ENCODE measurements around the gene GPHN. TPM values are rescaled to one million over a fixed set of nuclear protein-coding genes. Genes with fewer than 3 reads are reported as not detected.

Gene GPHN
- total RNA-seq, 1 donor: 7.8 TPM

DNA sequence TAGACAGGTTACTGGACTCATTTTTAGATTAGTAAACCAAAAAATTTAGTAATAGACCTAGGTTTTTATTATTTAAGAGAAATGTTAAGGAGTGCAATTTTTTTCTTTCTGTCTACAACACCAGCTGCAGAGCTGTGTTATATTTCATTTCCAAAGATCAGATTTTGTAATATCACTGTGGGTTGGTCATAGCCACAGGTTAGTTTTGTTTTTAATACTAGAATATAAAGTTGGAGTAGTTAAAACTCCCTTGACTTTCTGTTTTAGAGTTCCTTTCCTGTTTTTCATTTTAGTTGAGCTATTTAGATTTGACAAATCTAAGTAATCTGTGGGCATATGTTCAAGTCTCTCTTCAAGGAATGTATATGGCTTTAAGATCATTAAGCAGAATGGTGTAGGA, 650.6 kb downstream of the GPHN start:
- no peak overlapping the region for H3K4me3 ChIP-seq (ENCODE audit: low read length)
- H3K27me3 ChIP-seq (ENCODE audit: insufficient read depth, low read length): no peaks in the 10 kb centered on the region
- H3K9me3 ChIP-seq (ENCODE audit: low read depth, low read length): no peaks in the 10 kb centered on the region
- H3K4me1 ChIP-seq (ENCODE audit: insufficient read depth, low read length): no peaks in the 10 kb centered on the region

DNA sequence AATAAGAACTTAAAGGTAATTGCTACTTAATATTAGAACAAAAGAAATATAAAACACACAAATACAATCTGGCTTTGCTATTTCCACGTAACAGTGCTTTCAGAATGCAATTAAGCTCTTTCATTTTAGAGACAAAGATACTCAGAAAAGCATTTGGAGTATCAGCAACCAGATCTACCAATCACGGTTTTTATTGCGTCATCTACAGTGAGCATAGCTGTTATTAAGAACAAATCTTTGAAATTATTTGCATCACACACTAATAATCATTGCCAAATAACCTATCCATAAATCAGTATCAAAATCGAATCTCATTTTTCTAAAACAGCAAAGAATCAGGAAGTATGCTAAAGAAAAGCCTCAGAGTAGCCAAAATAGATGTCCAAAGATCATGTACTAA, 654.4 kb downstream of the GPHN start:
- no peaks in the 10 kb centered on the region for H3K9me3 ChIP-seq (ENCODE audit: low read depth, low read length)
- no peak overlapping the region for H3K4me3 ChIP-seq (ENCODE audit: low read length)
- H3K27me3 ChIP-seq (ENCODE audit: insufficient read depth, low read length): no peaks in the 10 kb centered on the region
- H3K4me1 ChIP-seq (ENCODE audit: insufficient read depth, low read length): no peaks in the 10 kb centered on the region

DNA sequence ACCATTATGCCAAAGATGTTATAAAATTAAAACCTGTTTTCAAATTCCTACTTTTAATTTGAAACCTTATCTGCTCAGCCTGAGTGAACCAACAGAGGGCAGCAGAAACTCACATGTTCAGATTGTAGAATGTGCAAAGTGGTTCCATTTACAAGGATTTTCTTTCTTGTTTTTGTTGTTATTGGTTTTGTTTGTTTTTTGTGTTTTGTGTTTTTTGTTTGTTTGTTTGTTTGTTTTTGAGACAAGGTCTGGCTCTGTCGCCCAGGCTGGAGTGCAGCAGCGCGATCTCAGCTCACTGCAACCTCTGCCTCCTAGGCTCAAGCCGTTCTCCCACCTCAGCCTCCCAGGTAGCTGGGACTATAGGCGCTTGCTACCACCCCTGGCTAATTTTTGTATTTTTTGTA, 658.5 kb downstream of the GPHN start:
- H3K27me3 ChIP-seq (ENCODE audit: insufficient read depth, low read length): no peaks in the 10 kb centered on the region
- no peak overlapping the region for H3K4me3 ChIP-seq (ENCODE audit: low read length)
- no peaks in the 10 kb centered on the region for H3K9me3 ChIP-seq (ENCODE audit: low read depth, low read length)
- no peaks in the 10 kb centered on the region for H3K4me1 ChIP-seq (ENCODE audit: insufficient read depth, low read length)

DNA sequence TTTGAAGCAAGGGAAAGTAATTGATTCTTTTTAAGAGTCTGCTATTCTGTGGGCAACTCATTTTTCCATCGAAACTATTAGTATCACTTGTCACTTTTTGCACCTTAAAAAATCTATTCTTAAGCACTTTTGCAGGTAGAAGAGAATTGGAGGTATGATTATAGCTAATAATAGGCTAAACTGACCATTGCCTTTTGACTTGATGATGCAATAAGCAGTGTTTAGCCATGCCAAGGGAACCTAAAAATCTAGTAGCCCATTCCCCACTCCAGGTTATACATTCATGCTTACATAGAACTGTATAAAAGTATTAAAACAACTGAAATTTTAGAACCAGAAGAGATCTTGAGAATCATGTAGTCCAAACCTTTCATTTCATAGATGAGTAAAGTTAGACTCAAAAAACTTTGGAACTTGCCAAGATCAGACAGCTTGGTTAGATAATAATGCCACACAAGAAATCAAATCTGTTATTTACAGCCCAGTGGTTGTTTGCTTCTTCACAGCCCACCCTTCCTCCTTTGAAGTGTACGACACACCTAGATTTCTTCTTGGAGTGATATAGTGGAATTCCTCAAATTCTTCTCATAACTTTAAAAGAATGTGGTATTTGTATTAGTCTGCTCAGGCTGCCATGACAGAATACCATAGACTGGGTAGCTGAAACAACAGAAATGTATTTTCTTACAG, 659.6 kb downstream of the GPHN start:
- H3K4me1 ChIP-seq (ENCODE audit: insufficient read depth, low read length): no peaks in the 10 kb centered on the region
- no peaks in the 10 kb centered on the region for H3K27me3 ChIP-seq (ENCODE audit: insufficient read depth, low read length)
- no peak overlapping the region for H3K4me3 ChIP-seq (ENCODE audit: low read length)
- no peaks in the 10 kb centered on the region for H3K9me3 ChIP-seq (ENCODE audit: low read depth, low read length)

DNA sequence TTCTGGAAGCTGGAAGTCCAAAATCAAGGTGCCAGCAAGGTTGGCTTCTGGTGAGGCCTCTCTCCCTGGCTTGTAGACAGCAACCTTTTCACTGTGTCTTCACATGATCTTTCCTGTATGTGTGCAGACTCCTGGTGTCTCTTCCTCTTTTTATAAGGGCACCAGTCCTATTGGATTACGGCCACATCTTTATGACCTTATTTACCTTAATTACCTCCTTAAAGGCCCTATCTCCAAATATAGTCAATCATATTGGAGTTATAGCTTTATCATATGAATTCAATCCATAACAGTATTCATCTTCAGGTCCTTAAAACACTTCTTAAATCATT, 660.1 kb downstream of the GPHN start:
- Histone ChIP-seq H3K27me3 (ENCODE audit: insufficient read depth, low read length) (no peaks in the 10 kb centered on the region), H3K4me1 (ENCODE audit: insufficient read depth, low read length) (no peaks in the 10 kb centered on the region), H3K9me3 (ENCODE audit: low read depth, low read length) (peaks cover under 1% of the 10 kb centered on the region), H3K4me3 (ENCODE audit: low read length) (no peak overlapping the region)

DNA sequence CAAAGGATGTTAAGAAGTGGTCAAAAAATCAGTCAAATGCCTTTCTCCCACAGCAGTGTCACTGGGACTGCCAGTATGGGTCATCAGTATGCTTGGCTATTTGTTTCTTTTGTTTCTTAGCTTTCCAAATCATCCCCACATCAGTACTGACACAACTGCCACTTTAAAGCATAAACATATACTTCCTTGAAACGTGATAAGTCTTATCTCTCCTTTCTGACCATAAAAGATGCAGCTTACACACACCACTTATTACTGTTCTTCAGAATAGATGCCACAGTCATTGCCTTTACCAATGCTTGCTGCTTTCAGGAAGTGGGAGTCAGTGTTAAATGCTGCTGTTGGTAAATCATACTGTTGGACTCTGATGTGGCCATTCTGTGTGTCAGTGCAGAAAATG, 662.7 kb downstream of the GPHN start:
- no peaks in the 10 kb centered on the region for H3K4me1 ChIP-seq (ENCODE audit: insufficient read depth, low read length)
- peaks cover 7% of the 10 kb centered on the region for H3K9me3 ChIP-seq (ENCODE audit: low read depth, low read length)
- H3K4me3 ChIP-seq (ENCODE audit: low read length): no peak overlapping the region
- no peaks in the 10 kb centered on the region for H3K27me3 ChIP-seq (ENCODE audit: insufficient read depth, low read length)

DNA sequence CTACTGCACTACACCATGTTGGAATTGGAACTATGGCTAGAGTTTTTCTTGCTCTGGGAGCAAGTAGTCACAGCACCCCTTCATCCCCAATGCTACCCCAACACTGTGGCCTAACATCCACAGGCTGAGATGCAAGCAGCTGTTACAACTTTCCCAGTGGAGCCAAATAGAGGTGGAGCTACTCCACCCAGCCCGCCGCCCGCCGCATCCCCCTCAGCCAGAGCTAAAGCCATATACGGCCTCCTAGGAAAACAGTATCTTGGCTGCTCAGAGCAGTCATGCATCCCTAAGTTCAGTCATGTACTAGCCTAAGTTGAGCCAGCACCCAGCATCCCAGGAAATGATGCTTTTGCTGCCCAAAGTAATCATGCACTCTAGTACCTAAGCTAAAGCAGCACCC, 664.1 kb downstream of the GPHN start:
- H3K4me1 ChIP-seq (ENCODE audit: insufficient read depth, low read length): no peaks in the 10 kb centered on the region
- peaks cover 7% of the 10 kb centered on the region for H3K9me3 ChIP-seq (ENCODE audit: low read depth, low read length)
- H3K4me3 ChIP-seq (ENCODE audit: low read length): no peak overlapping the region
- no peaks in the 10 kb centered on the region for H3K27me3 ChIP-seq (ENCODE audit: insufficient read depth, low read length)

DNA sequence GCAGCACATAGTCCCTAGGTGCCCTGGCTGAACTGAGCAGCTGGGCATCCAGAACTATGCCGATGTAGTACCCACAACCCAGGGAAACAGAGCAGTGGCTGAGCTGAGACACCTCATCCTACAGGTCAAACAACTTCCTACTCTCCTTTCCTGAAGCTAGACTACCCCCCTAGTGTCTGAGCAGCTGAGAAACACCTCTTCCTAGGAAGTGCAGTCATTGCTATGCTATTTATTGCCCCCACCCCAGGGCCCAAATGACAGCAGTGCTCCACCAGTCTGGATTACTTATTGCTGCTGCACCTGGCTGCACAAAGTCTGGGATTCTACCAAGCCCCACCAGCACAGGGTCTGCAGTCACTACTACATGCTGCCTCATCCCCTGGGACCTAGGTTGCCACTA, 664.6 kb downstream of the GPHN start:
- Histone ChIP-seq H3K4me3 (ENCODE audit: low read length) (no peak overlapping the region), H3K9me3 (ENCODE audit: low read depth, low read length) (peaks cover 7% of the 10 kb centered on the region)

DNA sequence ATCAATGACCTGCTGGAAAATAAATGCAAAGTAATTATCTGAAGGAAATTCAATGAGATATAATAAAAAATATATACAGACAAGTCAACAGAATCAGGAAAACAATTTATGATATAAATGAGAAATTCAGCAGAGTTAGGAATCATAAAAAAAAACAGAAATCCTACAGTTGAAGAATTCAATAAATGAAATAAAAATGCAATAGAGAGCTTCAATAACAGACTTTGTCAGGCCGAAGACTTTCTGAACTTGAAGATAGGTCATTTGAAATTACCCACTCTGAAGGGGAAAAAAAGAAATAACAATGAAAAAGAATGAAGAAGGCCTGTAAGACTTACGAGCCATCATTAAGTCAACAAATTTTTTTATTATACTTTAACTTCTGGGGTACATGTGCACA, 665.8 kb downstream of the GPHN start:
- no peaks in the 10 kb centered on the region for H3K4me1 ChIP-seq (ENCODE audit: insufficient read depth, low read length)
- H3K27me3 ChIP-seq (ENCODE audit: insufficient read depth, low read length): no peaks in the 10 kb centered on the region
- peaks cover 13% of the 10 kb centered on the region for H3K9me3 ChIP-seq (ENCODE audit: low read depth, low read length)
- no peak overlapping the region for H3K4me3 ChIP-seq (ENCODE audit: low read length)

More for the DNA sequence above, 664.6 kb downstream of the GPHN start:
- H3K27me3 ChIP-seq (ENCODE audit: insufficient read depth, low read length): no peaks in the 10 kb centered on the region
- no peaks in the 10 kb centered on the region for H3K4me1 ChIP-seq (ENCODE audit: insufficient read depth, low read length)

DNA sequence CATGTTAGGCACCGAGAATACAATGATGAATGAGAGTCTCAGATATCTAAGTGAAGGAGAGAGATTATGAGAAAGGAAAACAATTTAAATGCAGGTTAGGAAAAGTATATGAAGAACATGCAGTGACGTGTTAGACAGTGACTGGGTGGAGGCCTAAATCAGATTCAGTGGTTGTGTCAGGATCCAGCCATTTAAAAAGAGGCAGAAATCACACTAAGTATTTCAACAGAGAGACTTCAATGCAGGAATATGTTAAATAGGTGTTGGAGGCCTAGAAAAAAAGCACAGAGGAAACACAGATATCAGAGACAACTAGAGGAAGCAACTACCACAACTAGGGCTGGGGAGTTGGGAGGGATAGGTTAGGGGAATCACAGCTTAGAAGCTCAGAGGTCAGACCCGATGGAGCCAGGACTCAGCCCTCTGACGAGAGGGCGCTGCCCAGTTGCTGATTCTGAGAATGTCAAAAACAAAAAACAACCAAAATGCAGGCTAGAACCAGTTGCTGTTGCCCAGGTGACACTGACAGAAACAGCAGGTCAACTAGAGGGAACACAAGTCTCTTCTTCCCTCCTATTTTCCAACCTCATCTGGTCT, 678.3 kb downstream of the GPHN start:
- Histone ChIP-seq H3K4me1 (ENCODE audit: insufficient read depth, low read length) (no peaks in the 10 kb centered on the region), H3K4me3 (ENCODE audit: low read length) (no peak overlapping the region), H3K27me3 (ENCODE audit: insufficient read depth, low read length) (no peaks in the 10 kb centered on the region), H3K9me3 (ENCODE audit: low read depth, low read length) (no peaks in the 10 kb centered on the region)

DNA sequence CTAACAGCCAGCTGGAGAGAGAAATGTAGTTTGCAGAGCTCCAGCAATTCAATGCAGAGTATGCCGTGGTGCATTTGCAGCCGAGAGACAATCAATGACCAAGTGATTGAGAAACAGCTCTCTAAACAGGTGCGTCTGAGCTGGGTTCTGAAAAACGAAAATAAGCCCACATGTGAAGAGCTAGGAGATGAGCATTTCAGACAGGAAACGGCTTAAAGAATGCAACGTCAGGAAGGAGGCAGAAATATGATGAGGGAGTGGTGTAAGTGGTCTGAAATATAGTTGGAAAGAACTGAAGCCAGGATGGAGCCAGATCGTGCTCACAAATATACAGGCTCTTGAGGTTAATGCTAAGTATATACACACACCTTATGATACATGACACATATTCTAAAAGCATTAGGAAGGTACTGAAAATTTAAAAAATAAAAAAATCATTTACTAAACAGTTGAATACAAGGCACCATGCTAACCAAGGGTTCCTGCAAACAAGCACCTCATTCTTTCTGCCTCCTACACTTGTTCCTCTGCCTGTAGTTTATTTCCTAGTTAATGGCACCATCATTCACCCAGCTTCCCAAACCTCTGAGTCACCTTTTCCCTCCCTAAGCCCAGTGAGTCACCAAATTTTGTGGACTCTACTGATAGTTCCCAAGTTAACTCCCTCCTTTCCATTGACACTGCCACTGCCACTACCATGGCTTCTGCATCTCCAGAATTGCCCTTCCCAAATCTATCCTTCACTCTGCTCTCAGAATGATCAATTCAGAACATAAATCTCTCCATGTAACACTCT, 679.0 kb downstream of the GPHN start:
- no peaks in the 10 kb centered on the region for H3K9me3 ChIP-seq (ENCODE audit: low read depth, low read length)
- H3K27me3 ChIP-seq (ENCODE audit: insufficient read depth, low read length): no peaks in the 10 kb centered on the region
- H3K4me1 ChIP-seq (ENCODE audit: insufficient read depth, low read length): no peaks in the 10 kb centered on the region
- no peak overlapping the region for H3K4me3 ChIP-seq (ENCODE audit: low read length)

DNA sequence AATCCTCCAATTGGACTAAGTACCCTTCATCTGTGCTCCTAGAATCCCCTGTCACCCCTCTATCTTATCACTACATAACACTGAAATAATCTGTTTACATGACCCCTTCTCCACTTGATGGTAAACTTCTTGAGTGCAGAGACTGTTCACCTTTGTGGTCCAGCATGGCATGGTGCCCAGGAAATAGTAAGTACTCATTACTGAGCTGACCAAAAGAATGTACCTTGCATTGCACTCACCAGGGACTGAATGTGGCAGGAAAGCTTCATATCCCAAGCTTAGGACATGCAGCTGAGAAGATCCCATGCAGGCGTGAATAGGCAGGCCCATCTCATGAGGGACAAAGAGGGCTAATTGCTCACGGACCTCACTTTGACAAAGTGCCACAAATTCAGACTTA, 679.9 kb downstream of the GPHN start:
- H3K4me1 ChIP-seq (ENCODE audit: insufficient read depth, low read length): no peaks in the 10 kb centered on the region
- H3K27me3 ChIP-seq (ENCODE audit: insufficient read depth, low read length): no peaks in the 10 kb centered on the region
- no peaks in the 10 kb centered on the region for H3K9me3 ChIP-seq (ENCODE audit: low read depth, low read length)
- no peak overlapping the region for H3K4me3 ChIP-seq (ENCODE audit: low read length)

DNA sequence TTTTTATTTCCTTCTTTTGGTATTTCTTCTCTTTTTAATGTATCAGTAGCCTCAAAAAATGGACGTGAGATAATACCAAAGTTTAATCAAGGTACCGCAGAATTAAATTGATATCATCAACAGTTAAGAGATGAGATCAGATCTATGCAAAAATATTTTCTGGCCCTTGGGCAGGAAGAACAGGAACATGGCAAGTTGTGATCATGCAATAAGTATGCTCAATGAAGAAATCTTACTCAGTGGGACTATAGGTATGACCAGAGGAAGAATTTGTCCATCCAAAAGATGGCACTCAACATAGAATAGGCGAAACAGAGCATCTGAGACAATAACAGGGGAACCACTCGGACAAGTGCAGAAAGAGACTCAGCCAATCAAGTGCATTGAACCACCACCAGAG, 680.4 kb downstream of the GPHN start:
- no peak overlapping the region for H3K4me3 ChIP-seq (ENCODE audit: low read length)
- H3K27me3 ChIP-seq (ENCODE audit: insufficient read depth, low read length): no peaks in the 10 kb centered on the region
- H3K4me1 ChIP-seq (ENCODE audit: insufficient read depth, low read length): no peaks in the 10 kb centered on the region
- no peaks in the 10 kb centered on the region for H3K9me3 ChIP-seq (ENCODE audit: low read depth, low read length)

DNA sequence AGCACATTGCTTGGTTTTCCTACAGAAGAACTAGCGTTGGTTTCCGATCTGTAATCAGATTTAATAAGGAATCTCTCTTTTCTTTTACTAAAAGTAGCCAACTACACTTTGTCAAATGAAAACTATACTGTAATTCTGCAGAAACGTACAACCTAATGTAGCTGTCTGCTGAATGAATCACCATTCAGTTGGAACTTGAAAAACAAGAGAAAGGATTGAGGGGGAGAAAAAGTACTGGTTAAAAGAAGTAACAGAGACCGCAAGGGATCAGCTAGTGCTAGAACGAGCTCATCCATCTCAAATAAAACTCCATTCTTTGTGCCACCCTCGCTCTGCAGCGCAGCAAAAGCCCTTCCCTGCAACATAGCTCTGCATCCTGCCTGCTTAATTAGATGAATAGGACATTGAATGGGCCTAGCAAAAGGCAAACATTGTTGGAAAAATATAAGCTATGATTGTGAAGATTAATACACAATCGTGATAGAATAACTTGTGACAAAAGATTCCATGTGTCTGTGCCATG, 683.9 kb downstream of the GPHN start:
- no peaks in the 10 kb centered on the region for H3K4me1 ChIP-seq (ENCODE audit: insufficient read depth, low read length)
- H3K4me3 ChIP-seq (ENCODE audit: low read length): no peak overlapping the region
- no peaks in the 10 kb centered on the region for H3K9me3 ChIP-seq (ENCODE audit: low read depth, low read length)
- H3K27me3 ChIP-seq (ENCODE audit: insufficient read depth, low read length): no peaks in the 10 kb centered on the region

DNA sequence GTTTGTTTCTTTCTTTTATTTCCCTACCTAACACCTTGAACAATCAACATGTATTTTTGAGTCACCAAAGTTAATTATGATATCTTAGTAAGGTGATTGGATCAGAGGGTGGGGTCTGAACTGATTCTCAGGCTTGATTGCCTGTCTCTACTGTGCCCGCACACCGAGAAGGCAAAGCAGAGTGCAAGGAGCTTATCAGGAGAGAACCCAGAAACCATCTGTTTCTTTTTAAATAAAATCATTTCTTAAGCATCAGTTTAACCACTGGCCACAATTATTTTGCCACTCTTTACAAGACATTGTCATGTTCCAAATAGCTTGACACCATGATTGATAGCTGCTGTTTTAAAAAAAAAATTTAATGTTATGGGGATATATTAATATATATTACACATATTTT, 684.4 kb downstream of the GPHN start:
- Histone ChIP-seq H3K9me3 (ENCODE audit: low read depth, low read length) (no peaks in the 10 kb centered on the region), H3K27me3 (ENCODE audit: insufficient read depth, low read length) (no peaks in the 10 kb centered on the region), H3K4me1 (ENCODE audit: insufficient read depth, low read length) (no peaks in the 10 kb centered on the region), H3K4me3 (ENCODE audit: low read length) (no peak overlapping the region)

Data from mononuclear cell (primary cell).